ENCODE data around the gene PAPSS1.

DNA sequence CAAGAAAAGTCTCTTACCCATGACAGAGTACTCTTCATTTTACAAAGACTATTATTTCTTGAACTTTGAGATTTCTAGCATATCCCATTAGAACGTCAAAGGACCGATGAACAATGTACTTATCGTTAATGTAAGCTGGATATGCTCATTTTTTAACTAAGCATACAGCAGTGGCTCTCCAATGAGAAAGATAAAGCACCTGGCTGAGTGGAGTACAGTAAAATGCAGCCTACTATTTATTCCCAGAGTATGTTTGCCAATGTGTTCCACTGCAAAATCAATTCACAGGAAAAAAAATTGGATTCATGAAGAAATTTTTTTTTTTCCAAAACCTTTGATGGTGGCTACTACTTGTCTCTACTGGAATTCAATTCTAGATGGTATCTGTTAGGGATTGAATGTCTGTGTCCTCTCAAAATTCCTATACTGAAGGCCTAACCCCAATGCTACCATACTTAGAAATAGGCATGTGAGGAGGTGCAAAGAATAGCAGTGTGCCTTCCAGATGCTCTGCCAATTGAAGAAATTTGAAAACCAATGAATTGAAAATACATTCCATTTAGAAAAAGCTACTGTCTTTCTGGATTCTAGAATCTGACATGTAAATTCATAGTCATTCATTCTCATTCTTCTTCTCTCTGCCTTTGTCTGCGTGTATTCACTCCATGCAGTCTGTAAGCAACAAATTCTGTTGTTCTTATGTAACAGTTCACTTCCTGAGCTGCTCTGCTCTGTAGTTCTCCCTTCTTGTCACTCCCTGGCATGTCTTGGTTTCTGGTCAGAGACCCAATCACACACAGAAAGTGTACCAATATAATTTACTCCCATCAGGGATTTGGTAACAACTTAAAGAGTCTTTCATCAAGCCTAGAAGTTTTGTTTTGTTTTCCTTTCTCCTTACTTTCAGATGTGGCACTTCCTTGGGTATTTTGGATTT lies 61.4 kb downstream of the PAPSS1 start:
- TF ChIP-seq, protein P1, sequence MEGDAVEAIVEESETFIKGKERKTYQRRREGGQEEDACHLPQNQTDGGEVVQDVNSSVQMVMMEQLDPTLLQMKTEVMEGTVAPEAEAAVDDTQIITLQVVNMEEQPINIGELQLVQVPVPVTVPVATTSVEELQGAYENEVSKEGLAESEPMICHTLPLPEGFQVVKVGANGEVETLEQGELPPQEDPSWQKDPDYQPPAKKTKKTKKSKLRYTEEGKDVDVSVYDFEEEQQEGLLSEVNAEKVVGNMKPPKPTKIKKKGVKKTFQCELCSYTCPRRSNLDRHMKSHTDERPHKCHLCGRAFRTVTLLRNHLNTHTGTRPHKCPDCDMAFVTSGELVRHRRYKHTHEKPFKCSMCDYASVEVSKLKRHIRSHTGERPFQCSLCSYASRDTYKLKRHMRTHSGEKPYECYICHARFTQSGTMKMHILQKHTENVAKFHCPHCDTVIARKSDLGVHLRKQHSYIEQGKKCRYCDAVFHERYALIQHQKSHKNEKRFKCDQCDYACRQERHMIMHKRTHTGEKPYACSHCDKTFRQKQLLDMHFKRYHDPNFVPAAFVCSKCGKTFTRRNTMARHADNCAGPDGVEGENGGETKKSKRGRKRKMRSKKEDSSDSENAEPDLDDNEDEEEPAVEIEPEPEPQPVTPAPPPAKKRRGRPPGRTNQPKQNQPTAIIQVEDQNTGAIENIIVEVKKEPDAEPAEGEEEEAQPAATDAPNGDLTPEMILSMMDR (IDR thresholded peaks at IDR 0.05), result no peak
- TF ChIP-seq EZH2 (IDR thresholded peaks at IDR 0.05), result no peak

All from neural progenitor cell (in vitro differentiated cells).